Measurements from ENCODE around the gene TLE4.
"Not testable (repeated sequence)": the region's sequence is repeated elsewhere in the genome, so short reads cannot be mapped to it uniquely, and the experiment has no call there.

Gene TLE4

GRCh38 chr9:79571309-79572031, at the start of gene TLE4:
Gene TLE4, plus strand, starts transcription at chr9:79571965. Its CDS starts 826 bp downstream, at chr9:79572791.
- peak; percentile 98 for DNase-seq (ENCODE audit: low read depth)

GRCh38 chr9:79522793-79523192, 49.0 kb upstream of the TLE4 start:
- no peak for DNase-seq (ENCODE audit: low read depth)

GRCh38 chr9:79524266-79524665, 47.5 kb upstream of the TLE4 start:
- no peak for DNase-seq (ENCODE audit: low read depth)

- DNase-seq (ENCODE audit: low read depth) = no peak
Measured at GRCh38 chr9:79526149-79526672, 45.6 kb upstream of the TLE4 start.

GRCh38 chr9:79535534-79535933, 36.2 kb upstream of the TLE4 start:
- DNase-seq (ENCODE audit: low read depth) = no peak

- no peak for DNase-seq (ENCODE audit: low read depth)
Measured at GRCh38 chr9:79537838-79538237, 33.9 kb upstream of the TLE4 start.

GRCh38 chr9:79542735-79543620, 28.8 kb upstream of the TLE4 start:
- no peak for DNase-seq (ENCODE audit: low read depth)

- DNase-seq (ENCODE audit: low read depth) = not testable (repeated sequence)
Measured at GRCh38 chr9:79544375-79544774, 27.4 kb upstream of the TLE4 start.

- DNase-seq (ENCODE audit: low read depth) = no peak
Measured at GRCh38 chr9:79551586-79551985, 20.2 kb upstream of the TLE4 start.

- DNase-seq (ENCODE audit: low read depth) = no peak
Measured at GRCh38 chr9:79551994-79552393, 19.8 kb upstream of the TLE4 start.

GRCh38 chr9:79555474-79556089, 16.2 kb upstream of the TLE4 start:
- no peak for DNase-seq (ENCODE audit: low read depth)

GRCh38 chr9:79559495-79560181, 12.1 kb upstream of the TLE4 start:
- no peak for DNase-seq (ENCODE audit: low read depth)

- DNase-seq (ENCODE audit: low read depth) = no peak
Measured at GRCh38 chr9:79562749-79563386, 8.9 kb upstream of the TLE4 start.

- no peak for DNase-seq (ENCODE audit: low read depth)
Measured at GRCh38 chr9:79564105-79564504, 7.7 kb upstream of the TLE4 start.

- DNase-seq (ENCODE audit: low read depth) = no peak
Measured at GRCh38 chr9:79565245-79565644, 6.5 kb upstream of the TLE4 start.

GRCh38 chr9:79567671-79568098, 4.1 kb upstream of the TLE4 start:
- DNase-seq (ENCODE audit: low read depth) = no peak

GRCh38 chr9:79568337-79569101, 3.2 kb upstream of the TLE4 start:
- DNase-seq (ENCODE audit: low read depth) = no peak

GRCh38 chr9:79569814-79570447, 1.8 kb upstream of the TLE4 start:
- no peak for DNase-seq (ENCODE audit: low read depth)

GRCh38 chr9:79570448-79571308, 1.1 kb upstream of the TLE4 start:
- no peak for DNase-seq (ENCODE audit: low read depth)

Measured in activated T-helper 1 cell treated with Interleukin-2 at 50 U/mL for 16 hours (primary cell).